Left lung (tissue), 10 donors: ENCODE measurements around the gene ZNF480. TPM values are rescaled to one million over a fixed set of nuclear protein-coding genes. Genes with fewer than 3 reads are reported as not detected.
A peak's percentile ranks its signal among the peaks of the same experiment; 100 is the strongest.
"Not testable (repeated sequence)": the region's sequence is repeated elsewhere in the genome, so short reads cannot be mapped to it uniquely, and the experiment has no call there.

Experiments used
- ATAC-seq: fragments of 200-7000 bp; cut with Tn5 transposase; one replicate; pipeline ENCODE4 v1.9.1; 2020; ENCODE audit warnings: moderate library complexity
- DNase-seq, 4 donors: peaks; one replicate each; pipeline ENCODE4 v3.0.0-alpha.2; 2013 to 2020
- H3K27ac ChIP-seq, 2 donors: fragments of 200-600 bp; sonication (generic) in 1 of 2; one replicate each; pipeline versions ENCODE4 v1.5.0 to v1.8.0; 2020 to 2021
- H3K27me3 ChIP-seq, 2 donors: fragments of 200-600 bp; sonication (generic) in 1 of 2; one replicate each; pipeline versions ENCODE4 v1.5.0 to v1.8.0; 2020 to 2021
- H3K36me3 ChIP-seq, 2 donors: fragments of 200-600 bp; sonication (generic) in 1 of 2; one replicate each; pipeline versions ENCODE4 v1.5.0 to v1.8.0; 2020 to 2021
- H3K4me1 ChIP-seq, 2 donors: fragments of 200-600 bp; one replicate each; pipeline ENCODE4 v1.8.0; 2021
- H3K4me3 ChIP-seq, 2 donors: fragments of 200-600 bp; sonication (generic) in 1 of 2; one replicate each; pipeline versions ENCODE4 v1.5.0 to v1.8.0; 2020 to 2021; ENCODE audit warnings: mild to moderate bottlenecking in 1 of 2
- H3K9me3 ChIP-seq, 2 donors: fragments of 200-600 bp; sonication (generic) in 1 of 2; one replicate each; pipeline versions ENCODE4 v1.5.0 to v1.8.0; 2020 to 2021
- CTCF ChIP-seq, 2 donors: fragments of 200-600 bp; sonication (generic) in 1 of 2; IDR thresholded peaks; one replicate each; pipeline versions ENCODE4 v1.5.0 to v1.8.0; 2021; ENCODE audit warnings: antibody characterized with exemption in 2 of 2
- intact Hi-C, 2 donors: fragments of 100-400 bp; cut with DNase I; formaldehyde crosslinking; loops; one replicate each; pipeline versions ENCODE4 v1.11.2 to v1.14.2; 2022
- polyA plus RNA-seq, 6 donors: library from polyadenylated mRNA; unstranded; fragments of 120-200 nt; gene quantifications; one replicate each; pipeline ENCODE4 v1.2.1, GENCODE V29; 2013; ENCODE audit not compliant: insufficient read length in 6 of 6
- total RNA-seq, 2 donors: library from RNA; stranded (reverse); fragmentation: NEBNext Ultra II Directional; extraction: Animal tissue kit (Norgen Biotek cat#: 25700); gene quantifications; one replicate each; pipeline ENCODE4 v1.2.1, GENCODE V29; 2021
- donor health status: DM: no; HTN: yes; CAD: no.
- donor health status: DM: no; HTN: no; CAD: no.

ZNF480 gene
- total and polyA plus RNA-seq, 8 donors, result 10.7 to 15.2 (median 13.6) TPM

GRCh38 chr19:52277471-52277870 lies 19.5 kb upstream of the ZNF480 start:
- intact Hi-C loops, result no loop called here
- peaks cover 0 to 17% of the 10 kb centered on the region in 2 donors for H3K36me3 ChIP-seq
- no peak overlapping the region for H3K4me3 ChIP-seq
- DNase-seq, result no peak
- ATAC-seq, result no peak
- no peaks in the 10 kb centered on the region for H3K27me3 ChIP-seq
- H3K4me1 ChIP-seq, result no peaks in the 10 kb centered on the region
- H3K27ac ChIP-seq, result no peak overlapping the region
- peaks cover 0 to 37% of the 10 kb centered on the region in 2 donors for H3K9me3 ChIP-seq
- TF ChIP-seq CTCF (IDR thresholded peaks at IDR 0.05), result no peak

GRCh38 chr19:52286256-52286655 lies 10.7 kb upstream of the ZNF480 start:
- DNase-seq (no peak), ATAC-seq (no peak)
- intact Hi-C loops, result no loop called here
- Histone ChIP-seq H3K27ac (no peak overlapping the region), H3K36me3 (peaks cover 0 to 95% of the 10 kb centered on the region in 2 donors), H3K4me3 (no peak overlapping the region), H3K4me1 (no peaks in the 10 kb centered on the region), H3K27me3 (no peaks in the 10 kb centered on the region), H3K9me3 (peaks cover 0 to 42% of the 10 kb centered on the region in 2 donors)
- TF ChIP-seq CTCF (IDR thresholded peaks at IDR 0.05), result no peak

- DNase-seq (no peak), ATAC-seq (no peak)
- TF ChIP-seq CTCF (IDR thresholded peaks at IDR 0.05), result no peak
- Histone ChIP-seq H3K9me3 (peaks cover 0 to 40% of the 10 kb centered on the region in 2 donors), H3K27ac (no peak overlapping the region), H3K36me3 (peaks cover 0 to 51% of the 10 kb centered on the region in 2 donors), H3K27me3 (no peaks in the 10 kb centered on the region), H3K4me1 (peaks cover 3 to 7% of the 10 kb centered on the region in 2 donors), H3K4me3 (no peak overlapping the region)
- intact Hi-C loops, result no loop called here
Observed at GRCh38 chr19:52291781-52292180, 5.2 kb upstream of the ZNF480 start.

GRCh38 chr19:52292946-52293345 lies 4.0 kb upstream of the ZNF480 start:
- H3K27ac ChIP-seq, H3K27me3 ChIP-seq, intact Hi-C loops, ATAC-seq, DNase-seq, H3K4me3 ChIP-seq: not testable (repeated sequence)
- Histone ChIP-seq H3K9me3 (peaks cover 0 to 36% of the 10 kb centered on the region in 2 donors), H3K36me3 (peaks cover 0 to 40% of the 10 kb centered on the region in 2 donors), H3K4me1 (peaks cover 3 to 12% of the 10 kb centered on the region in 2 donors)

- Histone ChIP-seq H3K36me3 (peaks cover 0 to 28% of the 10 kb centered on the region in 2 donors), H3K4me1 (peaks cover 3 to 17% of the 10 kb centered on the region in 2 donors), H3K4me3 (peak overlapping the region; percentile 60 to 62), H3K27me3 (no peaks in the 10 kb centered on the region), H3K27ac (peak overlapping the region; percentile 26 to 76), H3K9me3 (peaks cover 0 to 39% of the 10 kb centered on the region in 2 donors)
- intact Hi-C loops, result no loop called here
- no peak for TF ChIP-seq CTCF (IDR thresholded peaks at IDR 0.05)
- DNase-seq (no peak), ATAC-seq (peak; percentile 15)
Observed at GRCh38 chr19:52296400-52296772, 583 bp upstream of the ZNF480 start.
